Measurements from ENCODE around the gene RBKS.
A peak's percentile ranks its signal among the peaks of the same experiment; 100 is the strongest.
"Not testable (repeated sequence)": the region's sequence is repeated elsewhere in the genome, so short reads cannot be mapped to it uniquely, and the experiment has no call there.

The RBKS gene

DNA sequence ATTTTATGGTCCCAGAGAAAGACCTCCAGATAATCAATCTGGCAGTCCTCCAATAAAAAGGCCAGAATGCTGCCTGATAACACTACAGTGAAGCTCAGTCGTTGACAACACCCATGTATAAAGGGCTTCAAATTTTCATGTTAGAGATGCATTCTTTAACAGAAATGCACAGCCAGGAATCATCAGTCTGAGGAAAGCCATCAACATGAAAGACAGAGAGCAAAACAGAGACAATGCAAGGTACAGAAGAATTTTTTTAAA lies 14.1 kb upstream of the RBKS start:
- DNase-seq (ENCODE audit: low read depth) = no peak

DNA sequence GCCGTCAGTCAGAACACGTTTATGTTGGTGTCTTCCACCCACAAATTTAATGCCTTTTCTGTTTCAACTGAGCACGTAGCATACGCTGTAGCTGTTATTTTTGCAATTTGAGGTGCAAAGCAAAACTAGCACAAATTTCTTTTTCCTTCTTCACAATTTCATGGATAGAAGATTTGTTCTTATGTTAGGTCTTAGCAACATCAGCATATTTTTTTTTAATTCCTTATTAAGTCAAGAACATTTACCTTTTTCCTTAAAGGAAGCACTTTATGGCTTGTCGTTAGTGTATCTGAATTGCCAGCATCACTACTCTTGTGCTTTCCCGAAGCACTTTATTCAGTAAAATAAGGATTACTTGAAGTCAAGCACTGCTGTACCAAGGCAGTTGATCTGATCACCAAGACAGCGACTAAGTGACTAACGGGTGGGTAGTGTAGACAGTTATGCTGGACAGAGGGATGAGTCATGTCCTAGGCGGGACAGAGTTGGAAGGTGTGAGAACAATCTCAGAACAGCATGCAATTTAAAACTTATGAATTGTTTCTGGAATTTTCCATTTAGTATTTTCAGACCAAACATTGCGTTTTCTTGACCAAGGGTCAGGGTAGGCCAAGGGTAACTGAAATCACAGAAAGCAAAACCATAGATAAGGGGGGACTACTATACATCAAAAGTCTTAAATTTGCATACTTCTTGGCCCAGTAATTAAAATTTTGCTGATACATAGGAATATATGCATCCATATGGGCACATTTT lies 13.6 kb upstream of the RBKS start:
- no peak for DNase-seq (ENCODE audit: low read depth)

DNA sequence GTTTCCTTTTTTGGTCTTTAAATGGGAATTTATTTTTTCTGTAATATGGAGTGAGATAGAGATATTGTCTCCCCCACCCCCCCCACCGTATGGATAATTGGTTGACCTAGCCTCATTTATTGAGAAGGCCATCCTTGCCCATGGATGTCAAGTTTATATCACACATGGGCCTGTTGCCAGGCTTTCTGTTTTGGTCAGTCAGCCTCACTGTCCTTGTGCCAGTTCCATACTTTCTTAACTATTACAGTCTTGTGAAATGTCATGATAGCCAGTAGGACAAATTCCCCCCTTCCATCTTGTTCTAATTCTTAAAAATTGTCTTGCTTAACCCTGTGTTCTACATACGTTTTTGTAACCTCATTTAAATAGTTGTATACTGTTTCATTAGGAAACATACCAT lies 12.8 kb upstream of the RBKS start:
- no peak for DNase-seq (ENCODE audit: low read depth)

DNA sequence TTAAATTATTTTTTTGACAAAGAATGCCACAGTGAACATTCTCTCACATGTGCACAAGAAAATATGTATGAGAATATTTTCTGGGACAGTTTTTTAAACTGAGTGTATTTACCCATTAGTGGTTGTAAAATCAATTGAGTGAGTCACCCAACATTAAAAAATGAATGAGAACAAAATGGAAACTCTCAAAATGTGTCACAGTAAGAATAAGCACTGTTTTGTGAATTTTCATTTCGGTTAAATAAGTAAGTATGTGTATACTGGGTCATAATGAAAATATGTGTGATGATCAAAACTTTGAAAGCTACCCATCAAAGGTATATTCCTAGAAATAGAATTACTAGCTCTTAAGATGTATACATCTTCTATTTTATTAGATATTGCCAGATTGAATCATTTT lies 11.9 kb upstream of the RBKS start:
- DNase-seq (ENCODE audit: low read depth) = no peak

DNA sequence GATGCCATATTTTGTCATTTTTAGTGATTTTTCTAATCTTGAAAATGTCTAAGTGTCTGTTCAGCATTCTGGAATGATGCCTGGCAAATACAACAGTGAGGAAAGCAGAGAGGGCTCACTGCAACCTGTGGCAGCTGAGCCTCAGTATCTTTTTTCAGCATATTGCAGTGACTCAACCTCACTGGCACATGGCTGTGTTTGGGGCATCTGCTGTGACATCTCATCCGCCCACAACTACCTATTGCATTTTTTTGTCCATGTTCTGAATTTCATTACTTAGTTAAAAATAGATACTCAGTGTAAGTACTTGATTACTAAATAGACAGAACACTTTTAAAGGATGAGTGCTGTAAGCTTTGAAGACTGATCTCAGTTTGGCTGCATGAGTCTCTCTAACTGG lies 11.0 kb upstream of the RBKS start:
- DNase-seq (ENCODE audit: low read depth) = no peak

DNA sequence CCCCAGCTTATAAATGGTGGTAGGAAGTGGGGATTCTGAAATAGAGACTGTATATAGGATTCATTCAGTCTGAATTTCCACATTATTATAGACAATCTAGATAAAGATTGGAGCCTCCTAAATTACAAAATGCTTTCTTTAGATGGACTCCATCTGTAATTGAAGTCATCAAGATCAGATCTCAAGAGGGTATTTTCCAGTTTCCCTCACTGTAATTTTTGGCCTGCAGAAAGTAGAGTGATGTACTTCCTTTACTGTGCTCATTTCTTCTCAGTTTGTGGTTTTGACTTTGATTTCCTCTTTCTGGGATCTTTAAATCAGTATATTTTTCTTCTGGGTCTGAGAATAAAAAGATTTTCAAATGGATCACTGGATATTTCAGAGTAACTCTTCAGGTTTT lies 7.5 kb upstream of the RBKS start:
- DNase-seq (ENCODE audit: low read depth) = no peak

DNA sequence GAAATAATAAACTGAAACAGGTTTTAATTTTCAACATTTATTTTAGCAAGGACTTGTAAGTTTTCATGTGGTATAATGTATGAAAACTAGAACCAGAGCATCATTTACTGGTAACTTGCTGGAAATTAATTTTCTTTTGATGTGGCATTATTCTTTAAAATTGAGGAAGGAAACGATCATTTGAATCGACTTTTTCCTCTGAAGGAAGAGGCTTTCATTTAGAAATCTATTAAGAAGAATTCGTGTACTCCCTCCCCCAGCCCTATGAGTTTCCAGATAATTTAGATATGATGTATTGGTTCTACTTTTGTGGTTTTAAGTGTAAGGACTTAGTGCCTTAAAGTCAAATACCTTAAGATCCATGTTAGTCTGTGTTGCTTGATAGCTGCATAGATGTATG lies 2.8 kb upstream of the RBKS start:
- DNase-seq (ENCODE audit: low read depth) = no peak

DNA sequence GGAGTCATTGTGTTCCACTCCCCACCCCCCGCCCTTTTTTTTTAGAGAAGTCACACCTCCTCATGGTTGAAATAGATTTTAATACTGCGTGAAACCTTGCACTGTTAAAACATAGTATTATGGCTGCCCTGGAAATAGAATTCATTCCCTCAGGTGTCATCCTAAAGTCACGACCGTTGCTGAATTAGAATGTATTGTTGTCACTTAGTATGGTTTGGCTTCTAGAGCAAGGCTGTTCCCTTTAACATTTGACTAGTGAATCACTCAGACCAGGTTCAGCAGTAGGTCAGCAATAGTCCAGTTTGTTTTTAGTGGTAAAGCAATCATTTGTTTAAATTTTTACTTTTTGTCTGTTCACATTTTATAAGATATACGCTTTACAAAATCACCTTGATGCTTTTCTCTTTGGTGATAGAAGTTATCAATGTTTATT lies 1.5 kb upstream of the RBKS start:
- DNase-seq (ENCODE audit: low read depth) = no peak

DNA sequence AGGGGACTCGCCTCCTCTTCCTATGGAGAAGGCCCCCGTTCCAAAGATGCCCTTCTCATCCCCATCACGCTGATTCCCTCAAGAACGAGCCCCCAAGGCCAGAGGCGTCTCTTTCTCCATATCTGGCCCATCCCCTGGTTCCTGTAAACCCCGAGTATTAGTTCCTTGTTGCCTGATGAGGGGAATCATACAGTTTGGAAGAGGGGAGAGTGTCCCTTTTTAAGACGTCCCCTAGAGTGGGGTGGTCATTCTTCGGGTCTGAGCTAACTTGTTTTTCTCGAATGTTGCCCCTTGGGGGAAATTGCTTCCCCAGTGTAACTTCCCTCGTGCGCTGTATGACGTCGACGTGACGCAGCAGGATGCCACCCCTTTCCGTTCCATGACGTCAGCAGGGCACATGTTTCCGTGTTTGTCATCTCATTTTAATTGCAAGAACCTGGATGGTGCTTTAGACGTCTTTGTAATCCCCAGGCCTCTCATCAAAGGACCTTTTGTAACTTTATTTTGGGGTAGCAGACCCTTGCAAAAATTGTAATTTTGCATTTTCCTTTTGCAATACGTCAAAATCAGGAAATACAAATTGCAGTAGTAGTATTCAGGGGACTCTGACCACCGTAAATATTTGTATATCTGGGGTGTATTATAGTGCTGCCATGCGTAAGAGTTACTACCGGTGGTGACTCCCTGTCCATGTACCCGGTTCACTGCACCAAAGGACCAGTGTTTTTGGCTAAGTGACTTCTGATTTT lies 911 bp upstream of the RBKS start:
- no peak for DNase-seq (ENCODE audit: low read depth)

DNA sequence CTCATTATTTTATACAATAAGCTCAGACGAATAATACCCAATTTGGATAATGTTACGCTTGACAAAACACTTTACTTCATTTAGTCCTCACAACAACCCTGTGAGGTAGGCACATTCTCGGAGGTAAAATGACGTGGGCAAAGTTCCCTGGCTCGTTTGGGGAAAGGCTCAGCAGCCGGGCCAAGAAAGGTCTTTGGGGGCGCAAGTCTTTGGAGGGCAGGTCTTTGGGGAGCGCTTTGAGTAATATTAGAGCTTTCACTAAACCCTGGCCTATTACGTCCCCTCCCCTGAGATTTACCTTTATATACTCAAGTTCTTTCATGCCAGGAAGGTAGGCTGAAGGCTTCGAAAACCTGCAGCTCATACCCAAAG lies 427 bp downstream of the RBKS start:
- no peak for DNase-seq (ENCODE audit: low read depth)

DNA sequence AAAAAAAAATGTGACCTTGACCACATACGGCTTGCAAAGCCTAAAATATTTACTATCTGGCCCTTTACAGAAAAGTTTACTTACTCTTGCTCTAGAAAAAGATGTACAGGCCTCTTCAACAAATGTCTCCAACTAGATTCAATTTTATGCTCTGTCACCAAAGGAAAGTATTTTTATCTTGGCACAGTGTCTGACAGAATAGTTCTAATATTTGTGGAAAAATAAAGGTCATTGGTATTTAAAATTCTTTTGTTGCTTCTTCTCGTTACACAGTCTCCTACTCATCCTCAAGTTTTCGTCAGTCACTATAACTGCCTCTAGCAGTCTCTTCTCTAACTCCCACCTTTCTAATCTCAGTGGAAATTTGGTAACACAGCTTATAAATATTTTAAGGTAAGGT lies 1.4 kb downstream of the RBKS start:
- peak; percentile 35 for DNase-seq (ENCODE audit: low read depth)

DNA sequence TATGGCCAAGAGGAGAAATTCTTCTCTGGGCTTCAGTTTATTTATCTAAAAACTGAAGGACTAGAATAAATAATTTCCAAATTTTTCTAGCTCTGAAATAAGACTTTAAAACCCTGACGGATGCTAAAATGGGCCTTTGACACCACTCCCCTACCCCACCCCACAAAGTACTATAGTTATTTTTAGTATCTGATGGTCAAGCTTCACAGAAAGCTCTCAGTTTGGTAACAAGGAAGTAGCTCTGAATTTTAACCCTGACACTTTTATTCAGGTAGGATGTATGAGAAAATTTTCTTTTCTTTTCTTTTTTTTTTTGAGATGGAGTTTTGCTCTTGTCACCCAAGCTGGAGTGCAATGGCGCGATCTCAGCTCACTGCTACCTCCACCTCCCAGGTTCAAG lies 2.4 kb downstream of the RBKS start:
- DNase-seq (ENCODE audit: low read depth) = no peak

DNA sequence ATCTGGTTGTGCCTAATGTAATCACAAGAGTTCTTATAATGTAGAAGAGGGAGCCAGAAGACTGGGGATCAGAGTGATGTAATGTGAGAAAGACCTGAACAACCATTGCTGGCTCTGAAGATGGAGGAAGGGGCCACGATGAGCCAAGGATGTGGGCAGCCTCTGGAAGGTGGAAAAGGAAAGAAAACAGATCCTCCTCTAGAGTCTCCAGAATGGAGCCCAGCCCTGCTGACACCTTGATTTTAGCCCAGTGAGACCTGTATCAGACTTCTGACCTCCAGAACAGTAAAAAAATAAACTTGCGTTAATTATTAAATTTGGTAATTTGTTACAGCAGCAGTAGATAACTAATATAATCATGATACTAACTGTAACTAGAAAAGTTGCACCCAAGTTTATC lies 3.1 kb downstream of the RBKS start:
- DNase-seq (ENCODE audit: low read depth) = no peak

DNA sequence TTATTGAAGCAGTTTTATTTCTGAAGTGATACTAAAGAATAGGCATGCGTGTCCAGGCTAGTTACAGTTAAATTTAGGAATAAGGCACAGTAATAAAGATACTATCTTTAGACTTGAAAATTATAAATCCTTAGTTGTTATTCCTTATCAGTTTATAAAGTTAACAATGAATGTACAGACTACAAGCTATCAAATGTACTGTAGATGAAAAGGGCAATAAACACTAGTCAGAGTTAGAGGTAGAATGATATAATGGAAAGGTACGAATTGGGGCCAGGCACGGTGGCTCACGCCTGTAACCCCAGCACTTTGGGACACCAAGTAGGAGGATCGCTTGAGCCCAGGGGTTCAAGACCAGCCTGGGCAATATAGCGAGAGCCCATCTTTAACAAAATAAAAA lies 3.9 kb downstream of the RBKS start:
- no peak for DNase-seq (ENCODE audit: low read depth)

DNA sequence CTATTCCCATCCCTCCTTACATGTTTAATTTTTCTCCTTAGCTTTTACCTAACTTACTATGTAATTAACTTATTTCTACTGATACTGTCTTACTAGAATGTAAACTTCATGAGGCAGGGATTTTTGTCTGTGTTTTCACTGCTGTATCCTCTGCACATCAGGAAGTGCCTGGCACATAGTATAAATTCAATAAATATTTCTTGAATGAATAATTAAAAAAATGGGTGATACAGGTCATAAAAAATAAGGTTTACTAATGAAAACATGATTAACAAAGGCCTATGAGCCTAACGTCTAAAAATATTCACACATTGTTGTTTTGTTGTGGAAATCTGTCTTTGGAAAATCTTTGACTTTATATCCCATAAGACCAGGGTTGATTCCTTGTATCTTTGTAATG lies 4.5 kb downstream of the RBKS start:
- DNase-seq (ENCODE audit: low read depth) = no peak

DNA sequence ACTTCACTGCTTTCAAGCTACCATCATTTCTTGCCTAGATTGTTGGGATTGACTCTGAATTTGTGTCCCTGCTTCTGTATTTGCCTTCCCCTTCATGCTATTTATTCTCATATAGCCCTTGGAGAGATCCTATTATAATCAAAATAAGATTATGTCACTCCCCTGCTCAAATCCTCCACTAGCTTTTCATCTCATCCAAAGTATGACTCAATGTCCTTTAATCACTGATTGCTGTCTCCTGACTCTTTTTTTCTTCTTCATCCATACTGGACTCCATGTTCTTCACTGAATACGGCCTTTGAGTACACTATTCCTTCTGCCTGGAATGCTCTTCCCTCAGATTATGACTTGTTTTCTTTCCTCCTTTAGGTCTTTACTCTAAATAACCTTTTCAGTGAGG lies 5.0 kb downstream of the RBKS start:
- no peak for DNase-seq (ENCODE audit: low read depth)

DNA sequence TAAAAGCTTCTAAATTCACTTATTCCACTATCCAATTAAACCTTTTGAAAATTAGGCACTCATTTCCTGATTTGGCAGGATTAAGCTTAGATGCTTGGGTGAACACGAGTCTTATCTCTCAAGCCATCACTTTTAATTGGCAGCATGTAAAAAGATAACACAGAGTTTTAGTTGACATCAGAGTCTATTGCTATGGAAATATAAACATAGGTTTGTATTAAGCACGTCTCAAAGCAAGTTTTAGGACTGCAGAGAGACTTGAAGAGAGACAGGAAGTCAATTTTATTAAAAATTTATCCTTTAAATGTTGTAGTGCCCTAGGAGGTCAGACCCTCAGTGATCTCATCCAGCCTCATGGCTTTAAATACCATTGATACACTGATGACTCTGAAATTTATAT lies 5.6 kb downstream of the RBKS start:
- no peak for DNase-seq (ENCODE audit: low read depth)

DNA sequence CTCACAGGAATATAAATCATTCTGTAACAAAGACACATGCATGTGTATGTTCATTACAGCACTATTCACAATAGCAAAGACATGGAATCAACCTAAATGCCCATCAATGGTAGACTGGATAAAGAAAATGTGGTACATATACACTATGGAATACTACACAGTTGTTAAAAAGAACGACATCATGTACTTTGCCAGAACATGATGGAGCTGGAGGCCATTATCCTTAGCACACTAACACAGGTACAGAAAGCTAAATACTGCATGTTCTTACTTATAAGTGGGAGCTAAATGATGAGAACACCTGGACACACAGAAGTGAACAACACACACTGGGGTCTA lies 7.6 kb downstream of the RBKS start:
- not testable (repeated sequence) for DNase-seq (ENCODE audit: low read depth)

DNA sequence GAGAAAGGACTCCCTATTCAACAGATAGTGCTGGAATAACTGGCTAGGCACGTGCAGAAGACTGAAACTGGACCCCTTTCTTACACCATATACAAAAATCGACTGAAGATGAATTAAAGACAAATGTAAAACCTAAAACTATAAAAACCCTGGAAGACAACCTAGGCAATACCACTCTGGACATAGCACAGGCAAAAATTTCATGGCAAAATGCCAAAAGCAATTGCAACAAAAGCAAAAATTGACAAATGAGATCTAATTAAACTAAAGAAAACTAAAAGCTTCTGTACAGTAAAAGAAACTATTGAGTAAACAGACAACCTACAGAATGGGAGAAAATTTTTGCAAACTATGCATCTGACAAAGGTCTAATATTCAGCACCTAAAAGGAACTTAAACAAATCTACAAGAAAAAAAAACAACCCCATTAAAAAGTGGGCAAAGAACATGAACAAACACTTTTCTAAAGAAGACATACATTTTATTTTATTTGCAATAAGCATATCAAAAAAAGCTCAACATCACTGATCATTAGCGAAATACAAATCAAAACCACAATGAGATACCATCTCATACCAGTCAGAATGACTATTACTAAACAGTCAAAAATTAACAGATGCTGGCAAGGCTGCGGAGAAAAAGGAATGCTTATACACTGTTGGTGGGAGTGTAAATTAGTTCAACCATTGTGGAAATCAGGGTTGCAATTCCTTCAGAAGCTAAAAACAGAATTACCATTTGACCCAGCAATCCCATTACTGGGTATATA lies 8.2 kb downstream of the RBKS start:
- not testable (repeated sequence) for DNase-seq (ENCODE audit: low read depth)

DNA sequence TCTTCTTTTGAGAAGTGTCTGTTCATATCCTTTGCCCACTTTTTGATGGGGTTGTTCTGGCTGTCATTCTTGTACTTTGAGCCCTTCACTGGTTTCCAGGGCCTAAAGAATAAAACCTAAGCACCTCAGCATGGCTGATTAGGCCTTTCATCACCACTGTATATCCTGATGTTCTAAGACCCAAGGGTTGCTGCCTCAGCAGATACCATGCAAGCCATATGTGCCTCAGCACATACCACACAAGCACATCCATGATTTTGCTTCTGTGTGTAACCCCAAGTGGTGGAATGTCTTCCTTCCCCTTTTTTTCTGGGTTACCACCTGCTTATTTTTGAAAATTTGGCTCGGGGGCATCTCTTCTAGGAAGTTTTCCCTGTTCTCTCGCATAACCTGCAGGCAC lies 11.4 kb downstream of the RBKS start:
- DNase-seq (ENCODE audit: low read depth) = no peak

DNA sequence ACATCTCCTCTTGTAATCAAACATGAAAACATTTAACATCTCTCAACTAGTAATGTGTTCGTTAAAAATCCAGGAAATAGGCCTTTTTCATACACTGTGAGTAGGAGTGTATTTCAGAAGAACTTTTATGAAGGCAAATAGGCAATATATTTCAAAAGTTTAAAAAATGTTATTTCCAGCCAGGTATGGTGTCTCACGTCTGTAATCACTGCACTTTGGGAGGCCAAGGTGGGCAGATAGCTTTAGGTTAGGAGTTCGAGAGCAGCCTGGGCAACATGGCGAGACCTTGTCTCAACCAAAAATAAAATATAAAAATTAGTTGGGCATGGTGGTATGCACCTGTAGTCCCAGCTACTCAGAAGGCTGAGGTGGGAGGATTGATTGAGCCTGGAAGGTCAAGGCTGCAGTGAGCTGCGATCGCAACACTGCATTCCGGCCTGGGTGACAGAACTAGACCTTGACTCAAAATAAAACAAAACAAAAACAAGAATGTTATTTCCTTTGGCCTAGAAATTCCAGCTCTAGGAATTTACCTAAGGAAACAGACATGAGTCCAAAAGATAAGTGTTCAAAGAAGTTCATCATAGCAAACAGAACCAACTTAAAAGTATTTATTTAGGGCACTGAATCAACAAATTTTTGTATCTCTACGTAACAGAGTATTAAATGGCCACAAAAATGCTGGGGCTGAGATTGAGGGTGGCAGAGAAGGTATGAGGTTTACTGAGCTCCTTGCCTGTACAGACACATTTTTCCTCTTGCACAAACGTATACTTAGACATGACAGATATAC lies 14.9 kb downstream of the RBKS start:
- DNase-seq (ENCODE audit: low read depth) = no peak

DNA sequence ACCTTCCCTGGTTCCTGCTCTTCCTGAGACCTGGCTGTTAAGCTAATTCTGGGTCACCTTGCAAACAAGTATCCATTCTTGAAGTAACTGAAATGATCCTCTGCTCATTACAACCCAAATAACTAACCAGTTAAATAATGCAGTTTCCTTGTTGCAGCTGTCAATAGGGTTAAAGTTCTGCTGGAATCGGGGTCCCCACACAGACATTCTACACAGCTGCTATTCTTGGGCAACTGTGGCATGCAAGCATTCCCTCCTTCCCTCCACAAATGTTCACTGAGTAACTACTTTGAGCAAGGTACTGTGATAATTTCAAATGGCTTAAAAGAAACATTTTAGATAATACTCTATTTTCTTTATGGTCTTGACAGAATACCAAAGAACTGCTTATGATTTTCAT lies 17.1 kb downstream of the RBKS start:
- DNase-seq (ENCODE audit: low read depth) = no peak

DNA sequence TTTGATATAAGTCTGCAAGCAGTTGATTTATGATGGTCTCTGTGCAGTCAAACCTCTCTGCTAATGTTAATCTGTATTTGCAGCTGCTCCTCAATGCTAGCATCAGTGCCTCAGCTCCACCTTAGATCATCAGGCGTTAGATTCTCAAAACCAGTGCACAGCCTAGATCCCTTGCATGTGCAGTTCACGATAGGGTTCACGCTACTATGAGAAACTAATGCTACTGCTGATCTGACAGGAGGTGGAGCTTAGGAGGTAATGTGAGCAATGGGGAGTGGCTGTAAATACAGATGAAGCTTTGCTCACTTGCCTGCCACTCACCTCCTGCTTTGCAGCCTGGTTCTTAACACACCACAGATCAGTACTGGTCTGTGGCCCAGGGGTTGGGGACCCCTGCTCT lies 18.4 kb downstream of the RBKS start:
- no peak for DNase-seq (ENCODE audit: low read depth)

Measured in GM04504 (cell line).